ENCODE results near the gene ERCC3.

DNA sequence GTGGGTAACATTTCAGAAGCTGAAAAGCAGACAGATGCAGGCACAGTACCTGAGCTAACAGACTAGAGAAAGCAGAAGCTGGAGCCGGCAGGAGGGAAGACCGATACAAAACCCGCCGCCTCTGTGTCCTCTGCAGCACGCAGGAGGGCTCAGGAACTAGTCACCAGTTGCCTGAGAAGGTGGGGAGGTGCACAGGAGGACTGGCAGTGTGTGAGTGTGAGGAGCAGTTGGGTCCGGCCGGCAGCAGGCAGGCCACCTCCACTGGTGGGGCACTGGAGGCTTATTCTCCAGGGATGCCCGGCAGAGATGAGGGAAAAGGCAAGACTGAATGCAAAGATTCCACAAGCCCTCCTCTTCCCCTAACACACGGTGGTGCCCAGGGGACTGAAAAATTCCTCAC is 18.2 kb downstream of the ERCC3 start:
- TF ChIP-seq, protein P1, sequence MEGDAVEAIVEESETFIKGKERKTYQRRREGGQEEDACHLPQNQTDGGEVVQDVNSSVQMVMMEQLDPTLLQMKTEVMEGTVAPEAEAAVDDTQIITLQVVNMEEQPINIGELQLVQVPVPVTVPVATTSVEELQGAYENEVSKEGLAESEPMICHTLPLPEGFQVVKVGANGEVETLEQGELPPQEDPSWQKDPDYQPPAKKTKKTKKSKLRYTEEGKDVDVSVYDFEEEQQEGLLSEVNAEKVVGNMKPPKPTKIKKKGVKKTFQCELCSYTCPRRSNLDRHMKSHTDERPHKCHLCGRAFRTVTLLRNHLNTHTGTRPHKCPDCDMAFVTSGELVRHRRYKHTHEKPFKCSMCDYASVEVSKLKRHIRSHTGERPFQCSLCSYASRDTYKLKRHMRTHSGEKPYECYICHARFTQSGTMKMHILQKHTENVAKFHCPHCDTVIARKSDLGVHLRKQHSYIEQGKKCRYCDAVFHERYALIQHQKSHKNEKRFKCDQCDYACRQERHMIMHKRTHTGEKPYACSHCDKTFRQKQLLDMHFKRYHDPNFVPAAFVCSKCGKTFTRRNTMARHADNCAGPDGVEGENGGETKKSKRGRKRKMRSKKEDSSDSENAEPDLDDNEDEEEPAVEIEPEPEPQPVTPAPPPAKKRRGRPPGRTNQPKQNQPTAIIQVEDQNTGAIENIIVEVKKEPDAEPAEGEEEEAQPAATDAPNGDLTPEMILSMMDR (conservative IDR thresholded peaks at IDR 0.05; ENCODE audit: low read depth, low read length), result no peak
- no peak for TF ChIP-seq EZH2 (IDR thresholded peaks at IDR 0.05; ENCODE audit: borderline replicate concordance, low read depth, low read length, poor library complexity, severe bottlenecking)

Measured in A673 (cell line).